Breast epithelium (tissue), 3 donors: Measurements from ENCODE around the gene UNC5A.

ENCODE experiments used
- POLR2A ChIP-seq: fragments of 450-650 bp; IDR thresholded peaks from one replicate; pipeline ENCODE4 v1.6.1; 2016; ENCODE audit warnings: antibody characterized with exemption, mild to moderate bottlenecking, moderate library complexity
- POLR2AphosphoS5 ChIP-seq, 3 donors: sonication (generic); formaldehyde crosslinking; IDR thresholded peaks; one replicate each; pipeline ENCODE4 v1.6.1; 2017; ENCODE audit warnings: antibody characterized with exemption in 3 of 3
- TF ChIP-seq, protein P1 (sequence below), 3 donors: fragments of 450-650 bp; IDR thresholded peaks; one replicate each; pipeline ENCODE4 v1.5.1; 2016 to 2017; ENCODE audit warnings: antibody characterized with exemption in 3 of 3, mild to moderate bottlenecking in 3 of 3, moderate library complexity in 3 of 3

DNA sequence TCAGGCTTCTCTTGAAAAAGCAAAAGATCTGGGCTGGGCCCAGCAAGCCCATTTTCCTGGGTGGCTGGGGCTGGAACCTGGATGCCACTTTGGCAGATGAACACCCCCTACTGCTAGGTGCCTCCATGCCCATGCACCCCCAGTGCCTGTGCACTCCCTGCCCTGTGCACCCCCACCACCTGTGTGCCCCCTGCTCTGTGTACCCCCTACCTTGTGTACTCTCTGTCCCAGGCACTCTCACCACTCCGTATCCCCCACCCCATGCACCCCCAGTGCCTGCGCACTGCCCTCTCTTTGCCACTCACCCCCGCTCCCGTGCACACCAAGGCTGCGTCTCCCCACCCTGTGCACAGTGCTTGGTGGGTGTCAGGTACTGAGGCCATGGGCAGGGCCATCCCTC lies 14.2 kb downstream of the UNC5A start:
- TF ChIP-seq, protein P1, sequence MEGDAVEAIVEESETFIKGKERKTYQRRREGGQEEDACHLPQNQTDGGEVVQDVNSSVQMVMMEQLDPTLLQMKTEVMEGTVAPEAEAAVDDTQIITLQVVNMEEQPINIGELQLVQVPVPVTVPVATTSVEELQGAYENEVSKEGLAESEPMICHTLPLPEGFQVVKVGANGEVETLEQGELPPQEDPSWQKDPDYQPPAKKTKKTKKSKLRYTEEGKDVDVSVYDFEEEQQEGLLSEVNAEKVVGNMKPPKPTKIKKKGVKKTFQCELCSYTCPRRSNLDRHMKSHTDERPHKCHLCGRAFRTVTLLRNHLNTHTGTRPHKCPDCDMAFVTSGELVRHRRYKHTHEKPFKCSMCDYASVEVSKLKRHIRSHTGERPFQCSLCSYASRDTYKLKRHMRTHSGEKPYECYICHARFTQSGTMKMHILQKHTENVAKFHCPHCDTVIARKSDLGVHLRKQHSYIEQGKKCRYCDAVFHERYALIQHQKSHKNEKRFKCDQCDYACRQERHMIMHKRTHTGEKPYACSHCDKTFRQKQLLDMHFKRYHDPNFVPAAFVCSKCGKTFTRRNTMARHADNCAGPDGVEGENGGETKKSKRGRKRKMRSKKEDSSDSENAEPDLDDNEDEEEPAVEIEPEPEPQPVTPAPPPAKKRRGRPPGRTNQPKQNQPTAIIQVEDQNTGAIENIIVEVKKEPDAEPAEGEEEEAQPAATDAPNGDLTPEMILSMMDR (IDR thresholded peaks at IDR 0.05): no peak
- no peak for TF ChIP-seq POLR2AphosphoS5 (IDR thresholded peaks at IDR 0.05)
- no peak for TF ChIP-seq POLR2A
